Measurements from ENCODE around the gene UBXN6.

DNA sequence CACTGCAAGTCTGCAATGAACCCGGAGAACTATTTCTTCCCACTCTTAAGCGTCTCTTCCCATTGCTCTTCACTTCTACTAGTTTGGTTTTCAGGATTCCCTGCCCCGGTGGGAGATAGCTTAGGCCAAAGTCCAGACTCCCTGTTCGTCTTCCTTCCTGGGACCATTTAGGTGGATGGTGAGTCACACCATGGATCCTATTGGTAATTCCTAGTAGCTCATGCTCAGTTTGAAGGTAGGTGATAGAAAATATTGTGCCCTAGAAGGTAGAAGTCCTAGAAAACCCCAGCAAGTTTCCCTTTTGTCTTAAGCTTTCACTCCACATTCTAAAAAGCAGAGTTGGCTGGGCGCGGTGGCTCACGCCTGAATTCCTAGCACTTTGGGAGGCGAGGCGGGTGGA is 41.3 kb downstream of the UBXN6 start:
- TF ChIP-seq, protein P1, sequence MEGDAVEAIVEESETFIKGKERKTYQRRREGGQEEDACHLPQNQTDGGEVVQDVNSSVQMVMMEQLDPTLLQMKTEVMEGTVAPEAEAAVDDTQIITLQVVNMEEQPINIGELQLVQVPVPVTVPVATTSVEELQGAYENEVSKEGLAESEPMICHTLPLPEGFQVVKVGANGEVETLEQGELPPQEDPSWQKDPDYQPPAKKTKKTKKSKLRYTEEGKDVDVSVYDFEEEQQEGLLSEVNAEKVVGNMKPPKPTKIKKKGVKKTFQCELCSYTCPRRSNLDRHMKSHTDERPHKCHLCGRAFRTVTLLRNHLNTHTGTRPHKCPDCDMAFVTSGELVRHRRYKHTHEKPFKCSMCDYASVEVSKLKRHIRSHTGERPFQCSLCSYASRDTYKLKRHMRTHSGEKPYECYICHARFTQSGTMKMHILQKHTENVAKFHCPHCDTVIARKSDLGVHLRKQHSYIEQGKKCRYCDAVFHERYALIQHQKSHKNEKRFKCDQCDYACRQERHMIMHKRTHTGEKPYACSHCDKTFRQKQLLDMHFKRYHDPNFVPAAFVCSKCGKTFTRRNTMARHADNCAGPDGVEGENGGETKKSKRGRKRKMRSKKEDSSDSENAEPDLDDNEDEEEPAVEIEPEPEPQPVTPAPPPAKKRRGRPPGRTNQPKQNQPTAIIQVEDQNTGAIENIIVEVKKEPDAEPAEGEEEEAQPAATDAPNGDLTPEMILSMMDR (IDR thresholded peaks at IDR 0.05; ENCODE audit: insufficient read depth, low read depth, low read length) = no peak
- TF ChIP-seq EZH2 (IDR thresholded peaks at IDR 0.05; ENCODE audit: insufficient read depth, low read length) = no peak
